Prostate gland (tissue), 2 donors: ENCODE measurements around the gene MYO1A.

Source experiments
- POLR2A ChIP-seq: fragments of 450-650 bp; IDR thresholded peaks from one replicate; pipeline ENCODE4 v1.6.1; 2016; ENCODE audit warnings: antibody characterized with exemption, mild to moderate bottlenecking
- POLR2AphosphoS5 ChIP-seq: sonication (generic); formaldehyde crosslinking; IDR thresholded peaks from one replicate; pipeline ENCODE4 v1.6.1; 2017; ENCODE audit warnings: antibody characterized with exemption
- TF ChIP-seq, protein P1 (sequence below), 4 experiments: fragments of 200-600 bp in 2 of 4; fragments of 450-650 bp in 2 of 4; sonication (generic) in 2 of 4; IDR thresholded peaks; 1 replicate in 3 of 4; 2 replicates in 1 of 4; pipeline ENCODE4 v1.5.1; 2016 to 2019; ENCODE audit warnings: antibody characterized with exemption in 4 of 4, mild to moderate bottlenecking in 2 of 4, moderate library complexity in 2 of 4

DNA sequence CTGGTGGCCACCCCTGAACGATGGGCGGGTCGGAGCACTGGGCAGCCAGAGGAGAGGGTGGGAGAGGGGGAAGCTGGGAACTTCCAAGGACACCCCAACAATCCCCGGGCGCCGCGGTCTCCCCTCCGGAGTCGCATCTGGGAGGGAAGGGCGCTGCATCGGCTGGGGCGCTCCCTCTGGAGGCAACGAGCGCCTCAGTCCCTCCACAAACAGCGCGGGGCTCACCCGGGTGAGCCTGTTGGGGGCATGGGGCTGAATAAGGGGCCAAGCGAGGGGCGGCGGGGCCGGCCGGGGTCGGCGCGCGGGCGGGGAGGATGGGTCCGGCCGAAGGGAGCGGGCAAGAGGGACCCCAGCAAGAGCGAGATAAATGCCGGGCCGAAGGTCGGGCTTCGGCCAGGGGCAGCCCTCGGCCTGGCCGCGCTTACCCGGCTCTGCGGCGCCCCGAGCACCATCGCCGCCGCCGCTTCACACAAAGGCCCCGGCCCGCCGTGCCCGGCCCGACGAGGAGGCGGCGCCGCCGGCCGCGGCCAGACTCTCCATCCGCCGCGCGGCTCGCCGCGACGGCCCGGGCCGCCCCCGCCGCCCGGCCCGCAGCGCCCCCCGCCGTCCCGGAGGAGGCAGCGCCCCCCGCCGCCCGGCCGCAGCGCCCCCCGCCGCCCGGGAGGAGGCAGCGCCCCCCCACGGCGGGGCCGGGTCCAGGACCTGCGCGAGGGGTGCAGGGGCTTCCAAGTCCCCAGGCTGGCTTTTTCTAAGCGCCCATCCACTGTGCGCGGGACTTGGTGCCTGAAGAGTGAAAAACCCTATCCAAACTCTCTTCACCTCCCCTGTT, 43.7 kb downstream of the MYO1A start, which contains the start of gene ZBTB39:
- TF ChIP-seq, protein P1, sequence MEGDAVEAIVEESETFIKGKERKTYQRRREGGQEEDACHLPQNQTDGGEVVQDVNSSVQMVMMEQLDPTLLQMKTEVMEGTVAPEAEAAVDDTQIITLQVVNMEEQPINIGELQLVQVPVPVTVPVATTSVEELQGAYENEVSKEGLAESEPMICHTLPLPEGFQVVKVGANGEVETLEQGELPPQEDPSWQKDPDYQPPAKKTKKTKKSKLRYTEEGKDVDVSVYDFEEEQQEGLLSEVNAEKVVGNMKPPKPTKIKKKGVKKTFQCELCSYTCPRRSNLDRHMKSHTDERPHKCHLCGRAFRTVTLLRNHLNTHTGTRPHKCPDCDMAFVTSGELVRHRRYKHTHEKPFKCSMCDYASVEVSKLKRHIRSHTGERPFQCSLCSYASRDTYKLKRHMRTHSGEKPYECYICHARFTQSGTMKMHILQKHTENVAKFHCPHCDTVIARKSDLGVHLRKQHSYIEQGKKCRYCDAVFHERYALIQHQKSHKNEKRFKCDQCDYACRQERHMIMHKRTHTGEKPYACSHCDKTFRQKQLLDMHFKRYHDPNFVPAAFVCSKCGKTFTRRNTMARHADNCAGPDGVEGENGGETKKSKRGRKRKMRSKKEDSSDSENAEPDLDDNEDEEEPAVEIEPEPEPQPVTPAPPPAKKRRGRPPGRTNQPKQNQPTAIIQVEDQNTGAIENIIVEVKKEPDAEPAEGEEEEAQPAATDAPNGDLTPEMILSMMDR (IDR thresholded peaks at IDR 0.05): peak; percentile 38 to 56 (median 52)
- no peak for TF ChIP-seq POLR2A
- no peak for TF ChIP-seq POLR2AphosphoS5
